ENCODE data around the gene COX7A2. TPM values are rescaled to one million over a fixed set of nuclear protein-coding genes. Genes with fewer than 3 reads are reported as not detected.

The COX7A2 gene
- total RNA-seq: 100 to 1,000 TPM; 481 to 485 TPM

- CTCF ChIA-PET: interaction anchor here (0.6 to 2.9 kb wide), 11 partner anchors 9 to 283 kb away, joined by 3 to 12 read pairs (median 3); no protein-coding TSS in a partner anchor
- no peak for TF ChIP-seq CTCF (IDR thresholded peaks at IDR 0.05)
- intact Hi-C loops (cut with micrococcal nuclease): loop anchor here (2.0 kb wide), 1 partner anchor 41 kb away; the partner anchor contains the start of gene TMEM30A
Observed at GRCh38 chr6:75243333-75244062, at the start of gene COX7A2. TSS of gene COX7A2 (minus strand) at chr6:75243801. CDS start at chr6:75243734, 67 bp downstream.

GRCh38 chr6:75292555-75292954 lies 49.0 kb upstream of the COX7A2 start:
- POLR2A ChIA-PET: no interaction called here
- DNase-seq: no peak
- no peaks in the 10 kb centered on the region for H3K27me3 Mint-ChIP-seq

More at GRCh38 chr6:75243333-75244062, at the start of gene COX7A2:
- POLR2A ChIA-PET: interaction anchor here (0.6 to 3.1 kb wide), 14 partner anchors 9 to 1549 kb away, joined by 3 to 22 read pairs (median 3); partner anchors contain the start of genes FILIP1, SENP6 and TMEM30A
- H3K27ac Mint-ChIP-seq: peak within 1 kb of the TSS; percentile 99
- H3K36me3 Mint-ChIP-seq (ENCODE audit: low read depth): peaks cover 31% of the 10 kb centered on the region
- peaks cover 26% of the 10 kb centered on the region for H3K4me1 Mint-ChIP-seq (ENCODE audit: low read depth)
- peak; percentile 93 for DNase-seq
- ATAC-seq: peak; percentile 97
- peak within 1 kb of the TSS; percentile 99 for H3K4me3 Mint-ChIP-seq
- peaks cover 8% of the 10 kb centered on the region for H3K27me3 Mint-ChIP-seq
- no peaks in the 10 kb centered on the region for H3K9me3 Mint-ChIP-seq

GRCh38 chr6:75291744-75292143 lies 48.1 kb upstream of the COX7A2 start:
- intact Hi-C loops (cut with micrococcal nuclease): no loop called here
- no peak overlapping the region for H3K27ac Mint-ChIP-seq

More at GRCh38 chr6:75292555-75292954, 49.0 kb upstream of the COX7A2 start:
- no peak for TF ChIP-seq CTCF (IDR thresholded peaks at IDR 0.05)
- intact Hi-C loops (cut with micrococcal nuclease): no loop called here
- Mint-ChIP-seq H3K4me3 (no peak overlapping the region), H3K9me3 (no peaks in the 10 kb centered on the region), H3K4me1 (ENCODE audit: low read depth) (peaks cover 15% of the 10 kb centered on the region), H3K27ac (no peak overlapping the region), H3K36me3 (ENCODE audit: low read depth) (peaks cover 5% of the 10 kb centered on the region)
- no peak for ATAC-seq
- CTCF ChIA-PET: no interaction called here

GRCh38 chr6:75291331-75291730 lies 47.7 kb upstream of the COX7A2 start:
- ChIA-PET CTCF (interaction anchor here (0.9 kb wide), 1 partner anchor 11 kb away, joined by 5 read pairs; no protein-coding TSS in a partner anchor), POLR2A (no interaction called here)
- peaks cover 27% of the 10 kb centered on the region for H3K4me1 Mint-ChIP-seq (ENCODE audit: low read depth)
- DNase-seq (no peak), ATAC-seq (no peak)
- TF ChIP-seq CTCF (IDR thresholded peaks at IDR 0.05): no peak
- no peaks in the 10 kb centered on the region for H3K27me3 Mint-ChIP-seq
- H3K36me3 Mint-ChIP-seq (ENCODE audit: low read depth): peaks cover 8% of the 10 kb centered on the region
- H3K4me3 Mint-ChIP-seq: no peak overlapping the region
- H3K9me3 Mint-ChIP-seq: no peaks in the 10 kb centered on the region
- H3K27ac Mint-ChIP-seq: no peak overlapping the region
- intact Hi-C loops (cut with micrococcal nuclease): no loop called here

More at GRCh38 chr6:75291744-75292143, 48.1 kb upstream of the COX7A2 start:
- Mint-ChIP-seq H3K36me3 (ENCODE audit: low read depth) (peaks cover 8% of the 10 kb centered on the region), H3K4me3 (no peak overlapping the region), H3K9me3 (no peaks in the 10 kb centered on the region), H3K27me3 (no peaks in the 10 kb centered on the region), H3K4me1 (ENCODE audit: low read depth) (peaks cover 23% of the 10 kb centered on the region)
- ATAC-seq: no peak
- TF ChIP-seq CTCF (IDR thresholded peaks at IDR 0.05): no peak
- CTCF ChIA-PET: interaction anchor here (0.9 kb wide), 1 partner anchor 10 kb away, joined by 5 read pairs; no protein-coding TSS in a partner anchor
- no peak for DNase-seq
- POLR2A ChIA-PET: no interaction called here
